GM21576 (cell line): ENCODE data around the gene ST6GALNAC2.

Source experiments
- ATAC-seq: cut with Tn5 transposase; IDR thresholded peaks from one replicate; pipeline ENCODE4 v1.9.1; 2021; ENCODE audit warnings: mild to moderate bottlenecking, moderate library complexity; ENCODE audit not compliant: unreplicated experiment

The ST6GALNAC2 gene

GRCh38 chr17:76601065-76601464 is 15.4 kb upstream of the ST6GALNAC2 start:
- ATAC-seq: no peak

- ATAC-seq: no peak
These were observed 14.2 kb upstream of the ST6GALNAC2 start for GRCh38 chr17:76599694-76600460.

- no peak for ATAC-seq
These were observed 12.4 kb upstream of the ST6GALNAC2 start for GRCh38 chr17:76598004-76598439.

- no peak for ATAC-seq
These were observed 11.7 kb upstream of the ST6GALNAC2 start for GRCh38 chr17:76597156-76598003.

GRCh38 chr17:76594690-76595089 is 9.0 kb upstream of the ST6GALNAC2 start:
- no peak for ATAC-seq

- ATAC-seq: no peak
These were observed 8.3 kb upstream of the ST6GALNAC2 start for GRCh38 chr17:76593959-76594358.

- ATAC-seq: no peak
These were observed 7.7 kb upstream of the ST6GALNAC2 start for GRCh38 chr17:76593384-76593826.

GRCh38 chr17:76588182-76588581 is 2.5 kb upstream of the ST6GALNAC2 start:
- no peak for ATAC-seq

GRCh38 chr17:76586741-76587487 is 1.3 kb upstream of the ST6GALNAC2 start:
- no peak for ATAC-seq

- ATAC-seq: no peak
These were observed 519 bp downstream of the ST6GALNAC2 start for GRCh38 chr17:76585033-76585648.

- ATAC-seq: no peak
These were observed 1.1 kb downstream of the ST6GALNAC2 start for GRCh38 chr17:76584427-76585032.

- ATAC-seq: no peak
These were observed 3.0 kb downstream of the ST6GALNAC2 start for GRCh38 chr17:76582660-76583059.

GRCh38 chr17:76581515-76581914 is 4.1 kb downstream of the ST6GALNAC2 start:
- ATAC-seq: no peak

- ATAC-seq: no peak
These were observed 6.4 kb downstream of the ST6GALNAC2 start for GRCh38 chr17:76579281-76579680.

- no peak for ATAC-seq
These were observed 7.3 kb downstream of the ST6GALNAC2 start for GRCh38 chr17:76578376-76578775.

GRCh38 chr17:76577876-76578275 is 7.8 kb downstream of the ST6GALNAC2 start:
- ATAC-seq: no peak

- ATAC-seq: no peak
These were observed 9.5 kb downstream of the ST6GALNAC2 start for GRCh38 chr17:76576189-76576588.

- no peak for ATAC-seq
These were observed 10.1 kb downstream of the ST6GALNAC2 start for GRCh38 chr17:76575570-76575969.

GRCh38 chr17:76574166-76574565 is 11.5 kb downstream of the ST6GALNAC2 start:
- ATAC-seq: no peak

GRCh38 chr17:76573096-76573495 is 12.6 kb downstream of the ST6GALNAC2 start:
- no peak for ATAC-seq
